Non-pigmented ciliary epithelial cell (primary cell): ENCODE results near the gene PGR.

Experiments
- DNase-seq: peaks from one replicate; pipeline ENCODE4 v3.0.0-alpha.2; 2010; ENCODE audit warnings: low read depth

The PGR gene

GRCh38 chr11:101129203-101129943, at the start of gene PGR:
Gene PGR, minus strand, starts transcription at chr11:101129813. Its CDS starts 743 bp downstream, at chr11:101129070.
- no peak for DNase-seq

GRCh38 chr11:101176381-101176780, 46.8 kb upstream of the PGR start:
- no peak for DNase-seq

GRCh38 chr11:101169944-101170343, 40.3 kb upstream of the PGR start:
- DNase-seq, result no peak

- DNase-seq, result no peak
These were observed 36.4 kb upstream of the PGR start for GRCh38 chr11:101166038-101166437.

GRCh38 chr11:101158119-101158518, 28.5 kb upstream of the PGR start:
- DNase-seq, result no peak

- DNase-seq, result no peak
These were observed 8.8 kb upstream of the PGR start for GRCh38 chr11:101138245-101138930.

GRCh38 chr11:101133190-101133589, 3.6 kb upstream of the PGR start:
- DNase-seq, result no peak

GRCh38 chr11:101128571-101129202, 926 bp downstream of the PGR start:
- no peak for DNase-seq

- no peak for DNase-seq
These were observed 1.7 kb downstream of the PGR start for GRCh38 chr11:101127699-101128570.

- no peak for DNase-seq
These were observed 2.4 kb downstream of the PGR start for GRCh38 chr11:101127197-101127698.

GRCh38 chr11:101126551-101127196, 2.9 kb downstream of the PGR start:
- DNase-seq, result no peak

- DNase-seq, result no peak
These were observed 13.9 kb downstream of the PGR start for GRCh38 chr11:101115671-101116160.

- no peak for DNase-seq
These were observed 16.1 kb downstream of the PGR start for GRCh38 chr11:101113540-101113939.

- DNase-seq, result no peak
These were observed 24.9 kb downstream of the PGR start for GRCh38 chr11:101104716-101105115.

- no peak for DNase-seq
These were observed 26.2 kb downstream of the PGR start for GRCh38 chr11:101103433-101103832.

GRCh38 chr11:101100601-101101000, 29.0 kb downstream of the PGR start:
- no peak for DNase-seq

GRCh38 chr11:101096036-101096704, 33.4 kb downstream of the PGR start:
- DNase-seq, result no peak

- no peak for DNase-seq
These were observed 37.8 kb downstream of the PGR start for GRCh38 chr11:101091781-101092180.

- no peak for DNase-seq
These were observed 38.8 kb downstream of the PGR start for GRCh38 chr11:101090679-101091270.

GRCh38 chr11:101083335-101083734, 46.3 kb downstream of the PGR start:
- no peak for DNase-seq
